ENCODE measurements around the gene NCKAP5.

DNA sequence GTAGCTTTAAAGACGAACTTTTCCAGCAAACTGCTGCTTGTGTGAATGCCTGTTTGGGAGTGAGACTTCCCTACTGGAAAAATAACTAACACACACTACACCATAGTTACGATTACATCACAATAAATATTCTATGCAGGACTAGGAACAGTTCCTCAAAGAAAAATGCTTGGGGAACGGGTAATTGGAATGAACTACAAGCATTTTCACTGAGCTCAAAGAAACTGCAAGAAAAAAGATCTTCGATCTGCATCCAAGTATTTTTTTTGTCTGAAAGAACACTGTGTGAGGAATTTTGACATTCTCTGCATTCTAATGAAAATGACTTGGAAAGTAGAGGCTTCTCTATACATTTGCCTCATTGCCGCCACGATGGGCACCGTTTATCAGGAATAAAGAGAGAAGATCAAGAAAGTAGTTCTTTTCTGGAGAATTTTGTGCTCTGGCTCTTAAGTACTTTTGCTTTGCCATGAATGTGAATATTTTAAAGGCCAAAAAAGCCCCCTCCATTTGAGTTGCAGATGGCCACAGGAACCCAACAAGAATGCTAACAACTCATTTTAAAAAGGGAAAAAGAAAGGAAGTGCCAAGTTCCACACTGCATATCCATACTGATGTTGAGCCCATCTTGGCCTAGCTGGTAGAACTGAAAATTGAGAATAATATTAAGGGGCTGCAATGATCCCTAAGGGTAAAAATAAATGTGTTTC is 911.8 kb downstream of the NCKAP5 start:
- TF ChIP-seq EZH2 (IDR thresholded peaks at IDR 0.05; ENCODE audit: low read depth), result no peak
- TF ChIP-seq, protein P1, sequence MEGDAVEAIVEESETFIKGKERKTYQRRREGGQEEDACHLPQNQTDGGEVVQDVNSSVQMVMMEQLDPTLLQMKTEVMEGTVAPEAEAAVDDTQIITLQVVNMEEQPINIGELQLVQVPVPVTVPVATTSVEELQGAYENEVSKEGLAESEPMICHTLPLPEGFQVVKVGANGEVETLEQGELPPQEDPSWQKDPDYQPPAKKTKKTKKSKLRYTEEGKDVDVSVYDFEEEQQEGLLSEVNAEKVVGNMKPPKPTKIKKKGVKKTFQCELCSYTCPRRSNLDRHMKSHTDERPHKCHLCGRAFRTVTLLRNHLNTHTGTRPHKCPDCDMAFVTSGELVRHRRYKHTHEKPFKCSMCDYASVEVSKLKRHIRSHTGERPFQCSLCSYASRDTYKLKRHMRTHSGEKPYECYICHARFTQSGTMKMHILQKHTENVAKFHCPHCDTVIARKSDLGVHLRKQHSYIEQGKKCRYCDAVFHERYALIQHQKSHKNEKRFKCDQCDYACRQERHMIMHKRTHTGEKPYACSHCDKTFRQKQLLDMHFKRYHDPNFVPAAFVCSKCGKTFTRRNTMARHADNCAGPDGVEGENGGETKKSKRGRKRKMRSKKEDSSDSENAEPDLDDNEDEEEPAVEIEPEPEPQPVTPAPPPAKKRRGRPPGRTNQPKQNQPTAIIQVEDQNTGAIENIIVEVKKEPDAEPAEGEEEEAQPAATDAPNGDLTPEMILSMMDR (conservative IDR thresholded peaks at IDR 0.05), result no peak
